D721Med (cell line): Measurements from ENCODE around the gene FAXC.

ENCODE experiments used
- DNase-seq: peaks from one replicate; pipeline ENCODE4 v3.0.0; 2011; ENCODE audit warnings: low spot score; ENCODE audit not compliant: insufficient read length
- FAIRE-seq: peaks from 2 replicates; lab custom pipeline; 2011; peaks lifted over from hg19 to GRCh38; lab: Jason Lieb, UNC
- CTCF ChIP-seq: IDR thresholded peaks from 2 replicates; pipeline ENCODE4 v1.5.1; 2012; ENCODE audit warnings: mild to moderate bottlenecking, control low read depth; ENCODE audit not compliant: insufficient read depth; ENCODE audit errors: missing control alignments

Gene FAXC

GRCh38 chr6:99307295-99307907 is 42.1 kb downstream of the FAXC start:
- DNase-seq (no peak), FAIRE-seq (no peak)
- TF ChIP-seq CTCF = no peak

DNA sequence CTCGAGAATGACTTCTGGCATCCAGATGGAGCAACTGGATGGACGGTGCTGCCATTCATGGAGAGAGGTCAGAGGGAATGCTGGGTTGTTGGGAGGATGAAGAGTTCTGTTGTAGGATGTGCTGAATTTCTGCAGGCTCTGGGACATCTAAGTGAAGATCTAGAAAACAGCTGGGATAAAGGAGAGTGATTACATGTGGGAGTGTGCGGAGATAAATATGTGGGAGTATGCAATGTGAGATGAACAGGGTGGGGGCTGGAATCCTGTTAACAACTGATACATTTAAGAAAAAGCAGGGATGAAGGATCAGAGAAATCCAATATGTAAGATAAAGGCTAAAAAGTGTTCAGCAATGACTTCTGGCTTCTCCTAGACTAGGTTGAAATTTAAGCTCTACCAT is 43.1 kb downstream of the FAXC start:
- no peak for TF ChIP-seq CTCF
- FAIRE-seq (no peak), DNase-seq (no peak)

DNA sequence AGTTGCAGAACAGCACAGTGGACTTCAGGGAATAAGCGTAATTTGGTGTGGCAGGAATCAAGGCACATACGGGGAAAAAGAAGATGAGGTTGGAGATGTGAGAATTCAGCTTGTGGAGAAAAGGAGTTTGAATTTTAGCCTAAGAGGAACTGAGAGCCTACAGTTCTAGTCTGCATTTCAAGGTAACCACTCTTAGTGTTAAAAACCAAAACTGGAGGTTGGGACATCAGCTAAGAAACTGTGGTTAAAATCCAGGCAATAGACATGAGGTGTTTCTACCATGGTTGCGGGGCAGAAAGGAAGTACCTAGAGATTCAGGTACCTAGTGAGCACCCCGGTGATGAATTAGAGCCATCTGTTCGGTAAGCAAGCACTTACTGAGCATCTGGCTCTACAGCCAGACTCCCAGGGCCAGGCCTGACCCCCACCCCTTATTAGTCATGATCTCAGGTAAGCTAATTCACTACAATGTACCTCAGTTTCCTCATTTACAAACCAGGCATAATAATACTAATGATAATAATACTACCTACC is 44.4 kb downstream of the FAXC start:
- no peak for TF ChIP-seq CTCF
- no peak for FAIRE-seq
- DNase-seq = no peak

DNA sequence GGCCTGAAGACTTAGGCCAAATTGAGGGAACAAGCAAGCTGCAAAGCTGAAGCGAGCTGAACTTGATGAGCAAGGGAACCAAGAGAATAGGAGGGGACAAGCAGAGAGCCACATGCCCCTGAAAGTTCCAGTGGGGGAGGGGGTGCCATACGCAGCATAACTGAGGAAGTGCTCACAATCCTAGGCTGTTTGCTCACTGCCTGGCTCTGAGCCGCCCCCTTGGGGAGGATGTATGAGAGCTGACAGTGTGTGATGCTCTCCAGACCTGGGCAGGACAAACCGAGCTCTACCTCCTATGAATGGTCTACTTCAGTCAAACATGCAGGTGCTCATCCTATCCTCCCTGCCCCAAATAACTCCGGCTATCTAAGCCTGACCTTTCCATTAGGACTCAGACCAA is 52.1 kb downstream of the FAXC start:
- no peak for FAIRE-seq

DNA sequence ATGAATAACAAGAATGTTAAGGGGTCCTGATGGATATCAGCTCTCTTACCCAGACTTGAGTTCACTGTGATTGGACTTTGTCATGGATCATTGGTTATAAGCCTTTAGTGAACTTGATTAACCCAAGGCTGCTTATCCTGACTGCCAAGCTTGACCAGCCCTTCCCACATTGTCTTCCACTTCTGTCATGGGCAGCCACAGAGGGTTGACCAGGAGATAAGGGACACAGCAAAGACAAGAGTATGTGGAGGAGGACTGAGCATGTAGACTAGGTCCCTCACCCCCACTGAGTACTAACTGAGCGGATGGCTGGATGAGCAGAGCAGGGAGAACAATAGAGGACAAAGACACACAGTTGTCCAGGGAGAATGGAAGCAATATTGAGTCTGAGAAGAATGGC is 52.5 kb downstream of the FAXC start:
- no peak for DNase-seq
- TF ChIP-seq CTCF = no peak
- no peak for FAIRE-seq

More for the DNA sequence above, 52.1 kb downstream of the FAXC start:
- TF ChIP-seq CTCF = no peak
- no peak for DNase-seq

GRCh38 chr6:99296261-99296660 is 53.2 kb downstream of the FAXC start:
- FAIRE-seq (no peak), DNase-seq (no peak)
- no peak for TF ChIP-seq CTCF

DNA sequence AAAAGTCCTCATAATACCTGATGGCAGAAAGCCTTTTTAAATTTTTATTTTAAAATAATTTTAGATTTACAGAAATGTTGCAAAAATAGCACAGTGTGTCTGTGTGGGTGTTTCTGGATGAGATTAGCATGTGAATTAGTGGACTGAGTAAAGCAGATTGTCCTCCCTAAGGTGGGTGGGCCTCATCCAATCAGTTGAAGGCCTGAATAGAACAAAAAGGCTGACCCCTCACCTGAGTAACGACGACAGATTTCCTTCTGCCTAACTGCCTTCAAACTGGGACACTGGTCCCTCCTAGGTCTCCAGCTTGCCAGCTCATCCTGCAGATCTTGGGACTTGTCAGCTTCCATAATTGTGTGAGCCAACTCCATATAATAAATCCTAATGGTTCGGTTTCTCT is 54.2 kb downstream of the FAXC start:
- no peak for FAIRE-seq
- TF ChIP-seq CTCF = no peak
- DNase-seq = no peak
